HL-60/S4 (cell line): ENCODE results near the gene MYADML2.
"Not testable (repeated sequence)": the region's sequence is repeated elsewhere in the genome, so short reads cannot be mapped to it uniquely, and the experiment has no call there.

Experiments used
- in situ Hi-C: fragments of 300-500 bp; cut with MboI; formaldehyde crosslinking; loops from 2 replicates; pipeline ENCODE4 v1.14.3; 2022; ENCODE audit warnings: low sequenced_read_pairs

The MYADML2 gene

DNA sequence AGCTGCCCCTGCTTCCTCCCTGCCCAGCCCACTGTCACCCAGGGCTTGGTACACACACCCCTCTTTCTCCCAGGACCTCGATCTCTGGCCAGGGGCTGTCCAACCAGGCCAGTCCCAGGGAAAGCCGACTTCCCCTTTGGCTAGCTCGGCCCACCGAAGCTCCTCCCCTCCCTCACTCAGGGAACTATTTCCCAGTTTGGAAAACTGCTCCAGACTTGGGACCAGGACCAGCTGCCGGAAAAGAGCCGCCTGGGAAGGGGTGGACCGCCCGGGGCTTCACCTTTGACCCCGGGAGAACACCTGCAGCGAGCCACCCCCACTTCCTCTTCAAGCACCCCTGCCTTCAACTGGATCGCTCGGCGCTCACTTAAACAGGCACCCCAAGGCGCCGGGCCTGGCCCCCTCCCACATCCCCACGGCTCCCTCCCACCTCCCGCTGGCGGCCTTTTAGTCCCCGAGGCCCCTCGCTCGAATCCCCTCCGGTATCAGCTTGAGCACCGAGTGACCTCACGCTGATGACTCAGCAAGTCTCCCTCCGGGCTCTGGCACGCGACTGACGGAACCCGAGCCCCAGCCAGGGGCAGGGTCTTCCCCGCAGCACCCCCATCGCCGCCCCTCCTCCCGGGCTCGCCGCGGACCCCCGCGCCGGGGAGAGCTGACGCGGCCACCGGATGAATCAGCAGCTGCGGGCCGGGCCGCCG is 20.4 kb downstream of the MYADML2 start:
- in situ Hi-C loops: no loop called here

DNA sequence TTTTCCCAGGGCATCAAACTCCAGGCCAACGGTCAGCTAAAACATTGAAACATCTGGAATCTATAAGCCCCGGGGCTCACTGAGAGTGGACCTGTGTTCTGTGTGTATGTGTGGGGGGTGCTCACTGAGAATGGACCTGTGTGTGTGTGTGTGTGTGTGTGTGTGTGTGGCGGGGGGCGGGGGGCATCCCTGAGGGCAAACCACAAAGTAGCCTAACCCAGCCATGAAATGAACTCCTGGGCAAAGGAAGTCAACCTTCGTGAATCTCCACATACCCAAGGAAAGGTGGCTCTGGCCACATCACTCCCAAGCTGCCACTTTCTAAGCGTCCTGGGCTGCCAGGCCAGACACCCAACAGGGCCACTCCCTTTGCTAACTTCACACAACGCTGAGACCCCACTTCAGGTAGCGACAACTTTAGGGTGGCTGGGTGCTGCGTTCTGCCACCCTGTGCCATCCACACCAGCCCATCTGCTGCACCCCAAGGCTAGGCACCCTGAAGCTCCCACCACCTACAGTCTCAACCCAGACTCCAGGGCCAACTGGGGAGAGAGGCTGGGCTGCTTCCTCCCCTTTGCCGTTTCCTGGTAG is 21.1 kb downstream of the MYADML2 start:
- in situ Hi-C loops: no loop called here

DNA sequence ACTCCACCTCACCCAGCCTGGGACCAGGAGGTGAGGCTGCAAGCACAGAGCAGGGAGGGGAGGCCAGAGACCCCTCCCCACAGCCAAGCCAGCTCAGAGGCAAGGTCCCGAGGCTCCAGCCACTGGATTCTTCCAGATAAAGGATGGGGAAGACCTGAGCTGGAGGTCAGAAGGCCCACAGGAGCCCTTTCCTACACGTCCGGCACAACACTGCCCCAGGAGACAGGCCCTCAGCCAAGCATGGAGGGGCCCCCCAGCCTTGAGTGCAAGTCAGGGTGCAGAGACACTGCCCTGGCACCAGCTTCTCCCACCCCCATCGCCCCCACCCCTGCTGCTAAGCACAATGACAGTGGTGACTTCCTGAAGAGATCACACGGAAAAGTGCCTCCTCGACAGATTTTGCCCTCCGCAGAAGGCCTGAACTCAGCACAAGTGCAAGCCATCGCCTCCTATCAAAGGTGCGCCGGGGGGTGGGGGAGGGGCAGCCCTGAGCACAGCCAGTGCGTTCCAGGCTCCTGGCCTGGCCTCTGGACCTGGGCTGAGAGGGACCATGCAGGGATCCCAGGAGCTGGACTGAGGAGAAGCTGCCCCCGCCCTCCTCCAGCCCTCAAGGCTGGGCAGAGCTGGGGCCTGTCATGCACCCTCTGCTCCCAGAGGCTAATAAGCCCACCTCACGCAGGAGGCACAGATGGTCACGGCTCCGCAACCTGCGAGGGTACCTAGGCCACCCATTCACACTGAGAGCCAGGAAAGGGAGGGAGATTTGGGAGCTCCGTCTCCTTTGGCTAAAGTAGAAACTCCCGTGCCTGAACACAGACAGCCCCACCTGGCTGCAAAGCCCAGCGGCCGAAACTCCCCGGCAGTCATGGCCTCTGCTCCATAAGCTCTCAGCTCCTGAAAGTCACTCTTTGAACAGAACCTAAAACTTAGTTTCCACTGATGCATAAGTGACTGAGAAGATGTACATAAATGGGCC is 22.2 kb downstream of the MYADML2 start:
- in situ Hi-C loops: no loop called here

DNA sequence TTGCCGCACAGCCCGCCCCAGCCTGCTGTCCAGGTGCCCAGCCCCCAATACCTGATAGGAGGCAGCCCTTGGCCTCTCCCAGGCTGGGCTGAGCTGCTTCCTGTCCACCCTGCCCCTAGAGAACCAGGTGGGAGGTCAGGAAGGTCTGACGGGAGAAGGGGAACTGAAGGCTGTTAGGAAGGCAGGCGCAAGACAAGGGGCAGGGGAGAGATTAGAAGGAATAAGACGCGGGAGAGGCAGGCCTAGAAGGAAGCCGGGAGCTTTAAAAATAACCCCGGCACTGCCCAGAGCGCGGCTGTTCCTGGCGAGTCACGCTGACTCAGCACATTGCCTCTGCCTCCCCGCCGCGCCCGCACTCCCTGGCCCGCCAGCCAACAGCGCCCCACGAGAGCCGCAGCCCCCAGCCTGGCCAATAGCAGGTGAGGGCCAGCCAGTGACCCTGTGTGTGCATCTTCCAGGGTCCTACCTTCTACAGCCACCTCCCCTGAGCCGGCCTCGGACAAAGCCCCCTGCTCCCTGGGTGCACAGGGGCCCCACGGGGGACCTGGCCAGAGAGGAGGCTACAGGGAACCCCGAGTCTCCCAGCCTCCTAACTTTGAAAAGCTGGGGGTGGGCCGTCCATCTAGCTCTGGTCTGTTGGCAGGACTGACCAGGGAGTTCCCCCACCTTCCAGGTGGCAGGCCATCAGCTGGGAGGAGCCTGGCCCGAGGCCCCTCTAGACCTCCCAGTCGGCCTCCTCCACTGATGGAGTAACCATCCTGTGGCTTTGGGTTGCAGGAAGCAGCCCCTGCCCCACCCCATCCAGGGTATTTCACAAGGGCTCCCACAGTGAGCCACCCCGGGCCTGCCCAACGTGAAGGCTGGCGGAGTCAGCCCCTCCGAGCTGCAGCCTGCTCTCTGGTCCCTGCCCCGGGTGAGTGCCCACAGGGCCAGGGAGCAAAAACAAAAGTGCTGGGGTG is 23.5 kb downstream of the MYADML2 start:
- in situ Hi-C loops: no loop called here

DNA sequence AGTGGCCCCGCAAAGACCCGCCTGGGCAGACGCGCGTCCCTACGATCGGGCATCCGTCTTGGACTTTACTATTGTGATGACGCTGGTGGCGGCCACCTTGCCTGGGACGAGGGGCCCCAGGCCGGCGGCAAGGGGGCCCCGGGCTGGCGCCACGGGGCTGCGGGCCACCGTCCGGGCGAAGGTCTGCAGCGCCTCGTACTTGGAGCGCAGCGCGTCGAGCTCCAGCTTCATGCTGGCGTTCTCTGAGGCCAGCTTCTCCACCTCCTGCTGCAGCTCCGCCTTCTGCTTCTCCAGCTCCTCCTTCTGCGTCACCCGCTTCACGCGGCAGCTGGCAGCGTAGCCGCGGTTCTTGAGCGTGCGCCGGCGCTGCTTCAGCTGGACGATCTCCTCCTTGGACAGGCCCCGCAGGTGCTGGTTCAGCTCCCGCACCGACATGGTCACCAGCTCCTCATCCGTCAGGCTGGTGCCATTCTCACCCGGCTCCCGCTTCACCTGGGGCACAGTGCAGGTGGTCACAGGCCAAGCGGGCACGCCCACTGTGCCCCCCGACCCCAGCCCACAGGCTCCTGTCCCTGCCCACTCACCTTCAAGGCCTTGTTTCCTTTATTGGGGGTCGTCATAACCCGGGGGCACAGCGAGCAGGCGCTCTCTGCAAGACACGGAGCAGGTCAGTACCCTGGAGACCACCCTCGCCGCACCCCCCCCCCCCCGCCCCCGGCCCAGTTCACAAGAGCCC is 24.3 kb downstream of the MYADML2 start:
- in situ Hi-C loops: no loop called here

DNA sequence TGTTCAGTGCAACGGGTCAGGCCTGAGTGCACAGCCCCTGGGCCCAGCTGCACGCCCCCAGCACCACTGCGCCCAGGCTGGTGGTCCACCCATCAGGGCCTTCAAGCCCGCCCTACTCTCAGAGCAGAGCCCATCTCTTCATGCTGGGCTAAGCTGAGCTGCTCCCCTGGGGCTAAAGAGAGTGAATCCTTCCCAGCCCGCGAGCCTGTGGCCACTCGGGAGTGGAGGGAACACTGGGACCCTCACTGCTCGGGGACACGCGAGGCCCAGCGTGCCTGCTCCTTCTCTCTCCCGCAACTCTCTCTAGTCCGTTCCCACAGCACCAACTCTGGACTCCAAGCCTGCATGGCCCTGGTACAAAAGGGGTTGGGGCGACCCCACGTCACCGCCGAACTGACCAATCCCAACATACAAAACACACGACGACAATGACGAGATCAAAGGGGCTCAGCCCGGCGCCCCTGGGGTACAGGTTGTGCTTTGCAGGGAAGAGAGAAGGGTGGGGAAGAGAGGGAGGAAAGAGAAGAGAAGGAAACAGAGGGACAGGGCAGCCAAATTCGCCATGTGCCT is 25.0 kb downstream of the MYADML2 start:
- in situ Hi-C loops: no loop called here

DNA sequence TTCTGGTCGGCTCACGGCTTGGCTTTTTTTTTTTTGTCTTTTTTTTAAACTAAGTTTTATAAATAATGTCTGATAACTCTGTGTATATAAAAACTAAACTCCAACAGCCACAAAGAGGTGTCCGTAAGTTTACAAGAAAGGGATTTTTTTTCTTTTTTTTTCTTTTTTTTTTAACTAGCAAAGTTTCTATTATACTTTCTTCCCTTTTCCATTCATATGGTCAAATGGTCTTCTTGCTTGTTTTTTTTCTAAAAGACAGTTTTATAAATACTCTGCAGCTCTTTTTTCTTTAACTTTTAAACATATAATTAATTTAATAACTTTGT is 25.5 kb downstream of the MYADML2 start:
- in situ Hi-C loops: no loop called here

DNA sequence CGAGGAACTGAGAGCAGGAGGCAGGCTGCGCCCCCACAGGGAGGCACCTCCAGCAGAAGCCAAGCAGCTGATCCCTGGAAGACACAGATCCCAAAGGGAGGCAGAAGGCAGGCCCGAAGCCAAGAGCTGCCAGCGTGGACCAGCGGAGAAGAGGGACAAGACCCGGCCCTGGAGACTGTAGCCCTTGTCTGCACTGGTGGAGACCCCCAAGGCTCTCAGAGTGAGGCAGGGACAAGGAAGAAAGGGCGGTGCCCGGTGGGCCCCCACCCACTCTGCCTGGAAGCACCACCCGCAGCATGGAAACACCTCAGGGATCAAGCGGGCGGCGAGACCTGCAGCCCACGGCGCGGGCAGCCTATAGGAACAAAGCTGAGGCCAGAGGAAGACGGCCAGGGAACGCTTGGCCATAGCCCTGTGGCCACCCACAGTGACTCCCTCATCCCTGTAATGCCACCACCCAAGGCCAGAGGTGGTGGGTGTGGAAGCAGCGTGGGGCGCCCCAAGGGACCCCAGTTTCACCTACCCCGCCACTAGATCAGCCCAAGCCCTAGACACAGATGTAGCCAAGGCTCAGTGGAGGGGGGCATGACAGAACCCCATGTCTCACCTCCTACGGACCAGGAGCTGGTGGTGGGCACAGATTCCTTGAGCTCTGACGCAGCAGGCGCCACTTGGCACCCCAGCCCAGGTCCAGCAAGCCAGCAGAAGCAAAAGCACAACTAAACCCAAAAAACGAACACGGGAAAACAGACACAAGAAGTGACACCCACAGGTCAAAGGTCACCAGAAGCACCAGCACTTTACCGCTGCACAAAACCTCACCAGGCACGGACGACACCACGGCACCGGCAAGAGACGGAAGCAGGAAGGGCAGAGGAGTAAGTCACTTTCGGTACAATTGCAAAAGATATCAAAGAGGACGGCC is 26.2 kb downstream of the MYADML2 start:
- in situ Hi-C loops: no loop called here

DNA sequence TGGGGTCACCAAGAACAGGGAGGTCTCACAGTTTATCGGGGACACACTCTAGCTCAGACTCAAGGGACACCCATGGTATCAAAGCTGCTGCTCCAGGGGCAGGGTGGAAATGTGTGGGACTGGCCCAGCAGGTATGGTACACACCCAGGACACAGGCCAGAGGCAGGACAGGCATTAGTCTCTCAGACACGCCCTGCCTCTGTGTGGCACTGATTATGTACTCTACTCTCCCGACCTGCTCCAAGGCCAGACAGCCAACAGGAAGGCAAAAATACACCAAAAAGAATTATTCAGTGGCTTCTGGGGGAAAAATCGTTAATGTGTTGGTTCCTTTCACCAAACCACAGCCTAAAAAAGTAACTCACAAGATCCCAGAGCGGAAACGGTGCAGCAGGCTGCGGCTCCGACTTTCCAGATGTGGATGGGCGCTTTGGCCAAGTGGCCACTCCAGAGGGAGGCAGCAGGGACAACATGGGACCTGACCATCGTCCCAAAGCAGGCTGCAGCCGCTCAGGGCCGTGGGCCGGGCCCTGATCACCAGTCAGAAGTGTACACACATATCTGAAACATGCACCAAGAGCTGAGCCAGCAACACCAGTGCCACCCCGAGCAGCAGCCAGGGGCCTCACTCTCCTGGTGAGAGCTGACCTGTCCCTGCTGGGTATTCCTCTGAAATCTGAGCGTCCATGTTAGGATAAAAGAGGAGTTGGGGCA is 28.0 kb downstream of the MYADML2 start:
- in situ Hi-C loops: no loop called here

DNA sequence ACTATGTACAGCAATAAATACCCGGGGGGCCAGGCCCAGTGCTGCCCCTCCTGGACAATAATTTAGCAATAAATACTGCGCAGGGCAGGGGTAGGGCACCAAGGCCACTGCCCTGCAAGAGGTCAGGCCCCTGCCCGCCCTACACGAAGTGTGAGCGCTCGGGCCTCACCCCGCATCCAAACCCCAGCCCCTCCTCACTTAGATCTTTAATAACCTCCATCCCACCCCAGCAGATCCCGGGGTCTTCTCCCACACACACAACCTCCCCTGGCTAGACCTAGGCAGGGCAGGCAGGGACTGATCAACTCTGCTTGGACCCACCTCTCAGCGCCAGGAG is 28.7 kb downstream of the MYADML2 start:
- in situ Hi-C loops: not testable (repeated sequence)

DNA sequence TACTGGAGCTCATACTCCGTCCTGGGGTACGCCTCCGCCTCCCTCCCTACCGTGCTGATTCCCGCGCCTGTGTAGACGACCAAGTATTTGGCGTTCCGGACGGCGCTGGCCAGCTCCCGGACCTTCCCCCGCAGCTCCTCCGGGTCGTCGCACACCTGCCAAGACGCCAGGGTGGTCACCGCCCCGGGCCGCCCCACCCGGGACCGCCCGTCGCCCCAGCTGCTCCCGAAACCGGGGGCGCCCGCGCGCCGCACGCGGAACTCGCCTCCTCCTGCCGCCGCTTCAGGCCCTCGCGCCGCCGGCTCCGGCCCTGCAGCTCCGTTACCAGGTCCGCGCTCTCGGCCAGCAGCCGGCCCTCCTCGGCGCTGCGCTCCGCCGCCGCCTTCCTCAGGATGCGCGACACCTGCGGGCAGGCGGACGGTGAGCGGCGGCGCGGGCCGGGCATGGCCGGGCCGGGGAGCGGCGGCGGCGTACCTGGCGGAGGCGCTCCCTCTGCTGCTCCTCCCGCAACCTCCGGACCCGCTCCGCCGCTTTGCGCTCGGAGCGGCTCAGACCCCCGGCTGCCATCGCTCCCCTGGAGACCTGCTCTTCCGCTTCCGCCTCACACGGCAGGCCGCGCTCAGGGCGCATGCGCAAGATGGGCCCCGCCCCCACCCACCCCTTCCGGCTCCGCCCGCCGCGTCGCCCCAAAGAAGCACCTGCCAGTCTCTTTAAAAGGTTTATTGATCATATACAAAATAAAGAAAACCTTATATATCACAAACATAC is 29.3 kb downstream of the MYADML2 start, which contains the start of gene SIRT7:
TSS of gene SIRT7 (minus strand) at position 612 of the 768 bp plus-strand sequence. CDS start at position 567, 45 bp downstream.
- in situ Hi-C loops: no loop called here

DNA sequence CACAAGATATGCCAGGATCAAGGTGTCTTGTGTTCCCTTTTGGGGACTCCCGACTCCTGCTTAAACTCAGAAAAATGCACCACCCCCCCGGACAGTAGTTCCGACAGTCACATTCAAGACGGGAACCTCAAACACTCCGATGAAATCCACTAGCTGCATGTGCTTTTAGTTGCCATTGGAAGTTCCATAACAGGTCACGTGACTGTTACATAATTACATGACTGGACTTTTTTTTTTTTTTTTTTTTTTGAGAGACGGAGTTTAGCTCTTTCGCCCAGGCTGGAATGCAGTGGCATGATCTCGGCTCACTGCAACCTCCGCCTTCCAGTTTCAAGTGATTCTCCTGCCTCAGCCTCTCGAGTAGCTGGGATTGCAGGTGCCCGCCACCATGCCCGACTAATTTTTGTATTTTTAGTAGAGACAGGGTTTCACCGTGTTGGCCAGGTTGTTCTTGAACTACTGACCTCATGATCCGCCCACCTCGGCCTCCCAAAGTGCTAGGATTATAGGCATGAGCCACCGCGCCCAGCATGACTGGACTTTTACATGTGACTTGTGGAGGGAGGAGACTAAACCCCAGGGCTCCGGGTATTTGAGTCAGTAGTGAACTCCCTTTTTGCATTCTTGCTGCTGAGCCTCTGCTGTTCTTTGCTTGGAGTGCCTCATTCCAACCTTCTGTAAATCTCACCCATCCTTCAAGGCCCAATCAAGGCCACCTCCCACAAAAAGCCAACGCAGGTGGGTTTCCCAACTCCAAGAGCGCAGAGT is 30.6 kb downstream of the MYADML2 start:
- in situ Hi-C loops: no loop called here

DNA sequence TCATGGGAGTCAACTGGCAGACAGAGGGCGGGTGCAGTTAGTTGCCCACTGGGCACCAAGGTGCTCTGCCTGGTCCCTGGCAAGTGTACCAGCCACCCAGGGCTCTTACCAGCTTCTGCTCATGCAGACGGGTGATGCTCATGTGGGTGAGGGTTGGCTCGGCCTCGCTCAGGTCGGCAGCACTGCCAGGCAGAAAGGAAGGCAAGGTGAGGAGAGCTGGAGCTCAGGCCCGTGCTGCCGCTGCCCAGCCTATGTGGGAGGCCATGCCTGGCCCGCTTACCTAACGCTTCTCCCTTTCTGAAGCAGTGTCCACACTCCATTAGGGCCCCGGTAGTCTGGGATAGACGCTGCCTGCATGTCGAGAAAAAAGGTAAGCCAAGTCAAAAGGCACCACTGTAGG is 31.7 kb downstream of the MYADML2 start:
- in situ Hi-C loops: no loop called here

DNA sequence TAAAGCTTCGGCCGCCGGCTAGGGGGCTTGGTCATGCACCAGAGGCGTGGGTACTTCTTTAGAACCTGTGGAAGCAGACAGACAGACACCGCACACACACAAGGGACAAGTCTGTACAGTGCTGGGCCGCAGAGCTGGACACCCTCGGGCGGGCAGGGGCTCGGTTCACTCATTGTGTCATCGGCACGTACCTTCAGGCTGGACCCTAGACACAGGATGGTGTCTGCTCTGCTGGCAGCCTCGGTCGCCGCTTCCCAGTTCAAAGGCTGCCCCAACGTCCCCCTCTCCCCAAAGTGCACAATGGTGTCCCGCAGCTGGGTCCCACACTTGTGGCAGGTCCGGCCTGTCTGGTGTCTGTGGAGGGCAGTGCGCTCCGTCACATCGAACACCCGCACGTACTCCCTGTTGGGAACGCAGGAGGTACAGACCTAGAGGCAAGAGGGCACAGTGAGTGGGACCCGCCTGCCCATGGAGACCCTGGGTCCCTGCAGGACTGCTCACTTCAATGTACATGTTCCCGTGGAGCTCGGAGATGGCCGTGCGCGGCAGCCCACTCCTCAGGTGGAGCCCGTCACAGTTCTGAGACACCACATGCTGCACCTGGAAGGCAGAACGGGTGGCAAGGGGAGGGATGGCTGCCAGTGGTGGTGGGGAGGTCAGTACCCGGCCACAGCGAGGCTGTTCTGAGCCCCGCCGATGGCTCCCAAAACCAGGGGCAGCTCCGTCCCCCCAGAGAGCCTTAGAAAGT is 32.8 kb downstream of the MYADML2 start:
- in situ Hi-C loops: no loop called here

DNA sequence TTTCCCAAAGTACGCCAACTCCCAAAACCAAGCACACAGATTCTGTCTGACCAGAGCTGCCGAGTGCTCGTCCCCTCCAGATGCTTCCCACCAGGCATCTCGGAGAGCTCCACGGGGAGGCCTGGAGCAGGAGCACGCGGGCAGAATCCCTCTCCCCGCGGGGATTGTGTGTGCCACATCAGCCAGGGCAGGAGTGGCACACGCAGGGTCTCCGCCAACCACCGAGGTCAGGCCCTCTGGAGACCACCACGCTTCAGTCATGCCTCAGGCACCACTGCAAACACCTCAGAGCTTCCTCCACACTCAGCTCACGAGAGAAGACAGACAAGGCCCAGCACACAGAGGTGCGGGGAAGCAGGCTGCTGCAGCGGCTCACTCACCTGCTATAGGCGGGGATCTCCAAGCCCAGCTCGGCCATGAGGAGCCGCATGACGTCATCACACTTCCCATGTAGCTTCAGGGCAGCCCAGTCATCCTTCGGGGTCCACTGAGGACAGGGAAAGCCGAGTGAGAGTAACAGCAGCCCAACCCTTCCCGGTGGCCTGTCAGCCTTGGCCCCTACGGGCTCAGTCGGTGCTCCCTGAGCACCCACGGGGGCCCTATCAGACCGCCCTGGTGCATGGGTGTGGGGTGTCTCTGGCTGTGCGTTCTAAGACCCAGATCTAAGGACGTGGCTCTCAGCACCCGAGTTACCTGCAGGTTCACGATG is 33.5 kb downstream of the MYADML2 start:
- in situ Hi-C loops: no loop called here
